CD4-positive, CD25-positive, alpha-beta regulatory T cell (primary cell): Measurements from ENCODE around the gene SRGAP1. TPM values are rescaled to one million over a fixed set of nuclear protein-coding genes. Genes with fewer than 3 reads are reported as not detected.
"Not testable (repeated sequence)": the region's sequence is repeated elsewhere in the genome, so short reads cannot be mapped to it uniquely, and the experiment has no call there.

ENCODE experiments used
- ATAC-seq, 2 donors: fragments of 150-1000 bp; cut with Tn5 transposase; one replicate each; pipeline ENCODE4 v1.10.0; 2021; ENCODE audit warnings: low read depth in 2 of 2, moderate number of reproducible peaks in 2 of 2, moderate library complexity in 1 of 2
- DNase-seq, 3 donors: peaks; one replicate each; pipeline versions ENCODE4 v3.0.0 to v3.0.0-alpha.2; 2012 to 2022; ENCODE audit warnings: mixed read lengths in 1 of 3
- H3K27ac ChIP-seq: one replicate; pipeline ENCODE4 v1.7.0; 2013; ENCODE audit warnings: mild to moderate bottlenecking, low read length; ENCODE audit not compliant: insufficient read depth, poor library complexity, severe bottlenecking
- H3K27me3 ChIP-seq: one replicate; pipeline ENCODE4 v1.7.0; 2013; ENCODE audit warnings: low read length; ENCODE audit not compliant: control insufficient read depth, insufficient read depth
- H3K36me3 ChIP-seq: one replicate; pipeline ENCODE4 v1.7.0; 2013; ENCODE audit warnings: mild to moderate bottlenecking, low read length, moderate library complexity; ENCODE audit not compliant: control insufficient read depth, insufficient read depth
- H3K4me1 ChIP-seq: 2 replicates; pipeline ENCODE4 v1.7.0; 2013; ENCODE audit warnings: mild to moderate bottlenecking, low read length; ENCODE audit not compliant: insufficient read depth, control insufficient read depth, poor library complexity, severe bottlenecking
- H3K4me3 ChIP-seq: one replicate; pipeline ENCODE4 v1.7.0; 2013; ENCODE audit warnings: low read depth, mild to moderate bottlenecking, low read length, moderate library complexity
- H3K9me3 ChIP-seq, 2 experiments: 1 replicate in 1 of 2; 2 replicates in 1 of 2; pipeline ENCODE4 v1.7.0; 2013; ENCODE audit warnings: low read length in 2 of 2, mild to moderate bottlenecking in 1 of 2, moderate library complexity in 1 of 2; ENCODE audit not compliant: control insufficient read depth in 2 of 2
- H3K27ac Mint-ChIP-seq, 3 donors: one replicate each; pipeline ENCODE4 v1.8.0; 2020 to 2022; ENCODE audit warnings: mild to moderate bottlenecking in 3 of 3, mixed read lengths in 3 of 3, moderate library complexity in 2 of 3
- H3K27me3 Mint-ChIP-seq: one replicate; pipeline ENCODE4 v1.8.0; 2022; ENCODE audit warnings: mild to moderate bottlenecking, mixed read lengths
- H3K36me3 Mint-ChIP-seq: one replicate; pipeline ENCODE4 v1.8.0; 2020; ENCODE audit warnings: mixed read lengths
- H3K4me1 Mint-ChIP-seq, 4 donors: one replicate each; pipeline ENCODE4 v1.8.0; 2020 to 2022; ENCODE audit warnings: mixed read lengths in 4 of 4, mild to moderate bottlenecking in 1 of 4
- H3K4me3 Mint-ChIP-seq, 4 donors: one replicate each; pipeline ENCODE4 v1.8.0; 2020 to 2022; ENCODE audit warnings: mild to moderate bottlenecking in 4 of 4, mixed read lengths in 4 of 4, moderate library complexity in 3 of 4
- H3K9me3 Mint-ChIP-seq, 7 donors: one replicate each; pipeline ENCODE4 v1.8.0; 2020 to 2022; ENCODE audit warnings: mixed read lengths in 7 of 7, mild to moderate bottlenecking in 3 of 7, moderate library complexity in 2 of 7
- polyA plus RNA-seq, 4 donors: library from polyadenylated mRNA; unstranded; fragments of 300-500 nt; fragmentation: Illumina TruSeq; gene quantifications; one replicate each; pipeline ENCODE4 v1.2.3, GENCODE V29; 2021
- total RNA-seq: library from RNA; stranded (reverse); gene quantifications from one replicate; pipeline ENCODE4 v1.2.3, GENCODE V29; 2022

Gene SRGAP1
- total and polyA plus RNA-seq, 5 donors from 2014 or later = 0.01 to 0.07 (median 0.02) TPM; not detected in 1

GRCh38 chr12:63849106-63849620 is 4.7 kb downstream of the SRGAP1 start:
- Mint-ChIP-seq H3K4me3 (no peak overlapping the region), H3K27ac (no peak overlapping the region), H3K9me3 (no peaks in the 10 kb centered on the region), H3K4me1 (peaks cover 0 to 6% (median 2%) of the 10 kb centered on the region in 4 donors), H3K27me3 (peaks cover 39% of the 10 kb centered on the region), H3K36me3 (no peaks in the 10 kb centered on the region)
- Histone ChIP-seq H3K4me3 (no peak overlapping the region), H3K9me3 (no peaks in the 10 kb centered on the region), H3K27me3 (peaks cover 15% of the 10 kb centered on the region), H3K36me3 (no peaks in the 10 kb centered on the region), H3K27ac (no peak overlapping the region), H3K4me1 (peaks cover 8% of the 10 kb centered on the region)
- DNase-seq (no peak), ATAC-seq (no peak)

- no peak overlapping the region for H3K27ac Mint-ChIP-seq
- no peak overlapping the region for H3K4me3 ChIP-seq
- no peak overlapping the region for H3K27ac ChIP-seq
- ATAC-seq (no peak), DNase-seq (no peak)
- no peak overlapping the region for H3K4me3 Mint-ChIP-seq
- H3K4me1 ChIP-seq = peaks cover 3% of the 10 kb centered on the region
- H3K9me3 ChIP-seq = no peaks in the 10 kb centered on the region
- H3K36me3 ChIP-seq = no peaks in the 10 kb centered on the region
- H3K36me3 Mint-ChIP-seq = no peaks in the 10 kb centered on the region
- no peaks in the 10 kb centered on the region for H3K9me3 Mint-ChIP-seq
- peaks cover 15% of the 10 kb centered on the region for H3K27me3 ChIP-seq
- peaks cover 0 to 4% (median 1%) of the 10 kb centered on the region in 4 donors for H3K4me1 Mint-ChIP-seq
- H3K27me3 Mint-ChIP-seq = peaks cover 36% of the 10 kb centered on the region
Observed at GRCh38 chr12:63849641-63850040, 5.1 kb downstream of the SRGAP1 start.

GRCh38 chr12:63853978-63854377 is 9.5 kb downstream of the SRGAP1 start:
- no peaks in the 10 kb centered on the region for H3K36me3 ChIP-seq
- H3K27me3 Mint-ChIP-seq = peaks cover 6% of the 10 kb centered on the region
- ATAC-seq (no peak), DNase-seq (no peak)
- no peaks in the 10 kb centered on the region for H3K9me3 Mint-ChIP-seq
- H3K4me1 Mint-ChIP-seq = no peaks in the 10 kb centered on the region
- H3K4me3 Mint-ChIP-seq = no peak overlapping the region
- H3K27ac ChIP-seq = no peak overlapping the region
- no peaks in the 10 kb centered on the region for H3K27me3 ChIP-seq
- no peaks in the 10 kb centered on the region for H3K9me3 ChIP-seq
- no peaks in the 10 kb centered on the region for H3K4me1 ChIP-seq
- H3K27ac Mint-ChIP-seq = no peak overlapping the region
- H3K36me3 Mint-ChIP-seq = no peaks in the 10 kb centered on the region
- no peak overlapping the region for H3K4me3 ChIP-seq

- no peak overlapping the region for H3K4me3 ChIP-seq
- no peaks in the 10 kb centered on the region for H3K9me3 ChIP-seq
- Mint-ChIP-seq H3K9me3 (no peaks in the 10 kb centered on the region), H3K27ac (peak overlapping the region in 1 of 3 donors; percentile 26), H3K36me3 (no peaks in the 10 kb centered on the region), H3K4me1 (no peaks in the 10 kb centered on the region), H3K4me3 (no peak overlapping the region), H3K27me3 (peaks cover 6% of the 10 kb centered on the region)
- no peaks in the 10 kb centered on the region for H3K27me3 ChIP-seq
- no peak for DNase-seq
- no peak overlapping the region for H3K27ac ChIP-seq
- ATAC-seq = no peak
- no peaks in the 10 kb centered on the region for H3K4me1 ChIP-seq
- H3K36me3 ChIP-seq = no peaks in the 10 kb centered on the region
Observed at GRCh38 chr12:63855299-63855698, 10.8 kb downstream of the SRGAP1 start.

GRCh38 chr12:63857771-63858670 is 13.5 kb downstream of the SRGAP1 start:
- Mint-ChIP-seq H3K4me3 (no peak overlapping the region), H3K9me3 (no peaks in the 10 kb centered on the region), H3K27ac (no peak overlapping the region), H3K4me1 (no peaks in the 10 kb centered on the region), H3K27me3 (peaks cover 11% of the 10 kb centered on the region), H3K36me3 (no peaks in the 10 kb centered on the region)
- DNase-seq = no peak
- no peaks in the 10 kb centered on the region for H3K4me1 ChIP-seq
- no peaks in the 10 kb centered on the region for H3K9me3 ChIP-seq
- H3K36me3 ChIP-seq = no peaks in the 10 kb centered on the region
- H3K27me3 ChIP-seq = no peaks in the 10 kb centered on the region
- no peak overlapping the region for H3K4me3 ChIP-seq
- ATAC-seq = no peak
- no peak overlapping the region for H3K27ac ChIP-seq

GRCh38 chr12:63859880-63860279 is 15.4 kb downstream of the SRGAP1 start:
- not testable (repeated sequence) for H3K36me3 ChIP-seq, H3K36me3 Mint-ChIP-seq, H3K4me1 Mint-ChIP-seq, H3K4me3 ChIP-seq, H3K4me1 ChIP-seq, H3K9me3 Mint-ChIP-seq, H3K4me3 Mint-ChIP-seq, ATAC-seq, H3K27ac Mint-ChIP-seq, H3K9me3 ChIP-seq, DNase-seq, H3K27me3 ChIP-seq, H3K27ac ChIP-seq
- peaks cover 17% of the 10 kb centered on the region for H3K27me3 Mint-ChIP-seq

- DNase-seq (no peak), ATAC-seq (no peak)
- H3K27ac Mint-ChIP-seq = no peak overlapping the region
- no peaks in the 10 kb centered on the region for H3K9me3 Mint-ChIP-seq
- peaks cover 12% of the 10 kb centered on the region for H3K27me3 Mint-ChIP-seq
- no peak overlapping the region for H3K4me3 ChIP-seq
- no peak overlapping the region for H3K27ac ChIP-seq
- no peaks in the 10 kb centered on the region for H3K36me3 Mint-ChIP-seq
- H3K4me3 Mint-ChIP-seq = no peak overlapping the region
- H3K36me3 ChIP-seq = no peaks in the 10 kb centered on the region
- no peaks in the 10 kb centered on the region for H3K9me3 ChIP-seq
- peaks cover 0 to 3% (median 0%) of the 10 kb centered on the region in 4 donors for H3K4me1 Mint-ChIP-seq
- H3K4me1 ChIP-seq = no peaks in the 10 kb centered on the region
- no peaks in the 10 kb centered on the region for H3K27me3 ChIP-seq
Observed at GRCh38 chr12:63862187-63862968, 17.9 kb downstream of the SRGAP1 start.
